HG03342 (cell line): ENCODE data around the gene ECHS1.
"Not testable (repeated sequence)": the region's sequence is repeated elsewhere in the genome, so short reads cannot be mapped to it uniquely, and the experiment has no call there.

Experiments used
- ATAC-seq: cut with Tn5 transposase; IDR thresholded peaks from one replicate; pipeline ENCODE4 v1.9.1; 2021; ENCODE audit warnings: mild to moderate bottlenecking, moderate library complexity; ENCODE audit not compliant: unreplicated experiment

The ECHS1 gene

DNA sequence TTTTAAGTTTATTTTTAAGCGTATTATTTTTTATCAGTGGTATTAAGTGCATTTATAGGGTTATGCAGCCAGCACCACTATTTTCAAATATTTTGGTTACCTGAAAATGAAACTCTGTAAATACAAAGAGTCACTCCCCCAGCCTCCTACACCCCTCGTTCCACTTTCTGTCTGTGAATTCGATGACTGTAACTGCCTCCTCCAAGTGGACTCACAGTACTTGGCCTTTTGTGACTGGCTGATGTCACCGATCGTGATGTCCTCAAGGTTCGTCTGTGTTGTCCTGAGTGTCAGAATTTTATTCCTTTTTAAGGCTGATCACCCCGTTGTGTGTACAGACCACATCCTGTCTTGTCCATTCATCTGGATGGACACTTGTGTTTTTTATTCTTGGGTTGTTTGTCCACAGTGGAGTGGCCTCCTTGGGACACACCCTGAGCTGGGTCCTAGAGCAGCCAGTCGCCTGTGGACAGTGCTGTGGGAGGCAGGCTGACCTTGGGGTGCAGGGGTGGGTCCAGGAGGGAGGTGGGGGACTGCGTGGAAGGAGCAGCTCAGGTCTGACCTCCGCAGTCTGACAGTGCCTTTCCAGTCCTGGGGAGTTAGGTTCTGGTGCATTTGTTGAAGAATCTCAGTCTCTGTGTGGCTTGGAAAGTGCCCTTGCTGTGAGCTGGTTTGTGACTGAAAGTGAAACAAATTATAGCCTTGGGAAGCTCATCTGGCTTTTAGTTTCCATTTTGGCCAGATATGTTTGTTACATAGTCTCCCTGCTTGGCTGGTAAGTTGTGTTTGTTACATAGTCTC lies 27.7 kb upstream of the ECHS1 start:
- ATAC-seq: peak; percentile 86

DNA sequence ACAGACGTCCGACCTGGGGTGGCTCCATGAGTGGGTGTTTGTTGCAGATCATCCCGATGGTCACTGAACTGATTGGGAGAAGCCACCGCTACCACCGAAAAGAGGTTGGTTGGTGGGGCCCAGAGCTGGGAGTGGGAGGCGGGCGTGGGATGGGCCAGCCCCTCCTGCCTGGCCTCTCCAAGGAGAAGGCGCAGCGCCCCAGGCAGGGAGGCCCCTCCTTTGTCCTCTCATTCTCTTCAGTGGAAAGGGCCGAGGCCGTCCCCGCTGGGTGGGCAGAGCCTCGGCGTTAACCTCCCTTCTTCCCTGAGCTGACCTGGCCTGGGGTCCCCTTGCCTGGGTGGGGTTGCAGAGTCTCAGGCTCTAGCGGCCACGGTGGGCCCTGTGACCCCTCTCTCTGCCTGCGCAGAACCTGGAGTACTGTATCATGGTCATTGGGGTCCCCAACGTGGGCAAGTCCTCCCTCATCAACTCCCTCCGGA lies 26.0 kb upstream of the ECHS1 start:
- ATAC-seq: no peak

DNA sequence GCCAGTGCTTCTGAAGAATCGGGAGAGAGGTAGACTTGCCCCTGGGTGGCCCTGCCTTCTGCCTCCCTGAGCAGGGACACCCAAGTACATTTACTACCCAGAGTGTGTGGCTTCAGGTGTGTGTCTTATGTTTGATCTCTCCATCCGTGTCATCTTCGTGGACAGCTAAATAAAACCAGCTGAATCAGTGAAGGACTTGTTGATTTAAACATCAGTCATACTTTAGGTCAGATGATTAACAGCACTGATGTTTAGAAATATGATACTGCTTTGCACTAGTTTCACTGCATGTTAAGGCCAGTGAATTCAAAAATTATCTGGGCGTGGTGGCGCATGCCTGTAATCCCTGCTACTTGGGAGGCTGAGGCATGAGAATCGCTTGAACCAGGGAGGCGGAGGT lies 24.8 kb upstream of the ECHS1 start:
- no peak for ATAC-seq

- ATAC-seq: no peak
These were observed 23.0 kb upstream of the ECHS1 start for GRCh38 chr10:133396035-133396624.

- ATAC-seq: no peak
These were observed 21.7 kb upstream of the ECHS1 start for GRCh38 chr10:133394801-133395221.

- peak; percentile 62 for ATAC-seq
These were observed 21.0 kb upstream of the ECHS1 start, which contains the start of gene MTG1 for GRCh38 chr10:133394064-133394663. MTG1 (plus strand) TSS chr10:133394157; CDS start chr10:133394221, 64 bp downstream.

GRCh38 chr10:133393401-133394063 lies 20.4 kb upstream of the ECHS1 start:
- ATAC-seq: no peak

GRCh38 chr10:133391761-133392518 lies 18.8 kb upstream of the ECHS1 start:
- ATAC-seq: no peak

- ATAC-seq: no peak
These were observed 18.1 kb upstream of the ECHS1 start for GRCh38 chr10:133391249-133391635.

GRCh38 chr10:133390597-133391248 lies 17.6 kb upstream of the ECHS1 start:
- ATAC-seq: no peak

DNA sequence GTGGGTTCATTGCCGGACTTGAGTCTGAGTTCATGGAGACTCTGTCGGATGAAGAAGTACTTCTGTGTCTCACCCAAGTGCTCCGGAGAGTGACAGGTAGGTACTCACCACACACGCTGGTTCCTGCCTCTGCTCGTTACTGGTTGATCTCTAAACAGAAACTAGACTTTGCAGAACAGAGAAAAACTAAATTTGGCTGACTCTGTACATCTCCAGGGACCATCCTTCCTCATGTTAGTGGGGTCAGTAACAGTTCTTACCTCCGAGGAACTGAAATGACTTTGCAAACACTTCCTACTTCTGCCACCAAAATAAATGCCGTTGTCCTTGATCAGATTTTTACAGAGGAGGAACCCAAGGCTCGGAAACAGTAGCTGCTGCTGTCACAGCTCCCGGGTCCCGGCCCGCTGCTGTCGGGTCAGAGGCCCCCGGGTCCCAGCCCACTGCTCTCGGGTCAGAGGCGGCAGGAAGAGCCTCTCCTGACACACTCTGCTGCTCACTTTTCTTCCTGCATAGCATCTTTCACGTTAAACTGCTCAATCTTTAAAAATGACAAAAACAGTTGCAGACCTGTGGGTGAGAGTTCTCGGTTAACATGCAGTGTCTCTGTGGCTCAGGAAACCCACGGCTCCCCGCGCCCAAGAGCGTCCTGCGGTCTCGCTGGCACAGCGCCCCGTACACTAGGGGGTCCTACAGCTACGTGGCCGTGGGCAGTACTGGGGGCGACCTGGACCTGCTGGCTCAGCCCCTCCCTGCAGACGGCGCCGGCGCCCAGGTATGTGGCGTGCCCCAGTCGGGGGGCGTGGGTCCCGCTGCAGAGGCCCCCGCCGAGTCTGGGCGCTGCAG lies 16.0 kb upstream of the ECHS1 start:
- peak; percentile 86 for ATAC-seq

DNA sequence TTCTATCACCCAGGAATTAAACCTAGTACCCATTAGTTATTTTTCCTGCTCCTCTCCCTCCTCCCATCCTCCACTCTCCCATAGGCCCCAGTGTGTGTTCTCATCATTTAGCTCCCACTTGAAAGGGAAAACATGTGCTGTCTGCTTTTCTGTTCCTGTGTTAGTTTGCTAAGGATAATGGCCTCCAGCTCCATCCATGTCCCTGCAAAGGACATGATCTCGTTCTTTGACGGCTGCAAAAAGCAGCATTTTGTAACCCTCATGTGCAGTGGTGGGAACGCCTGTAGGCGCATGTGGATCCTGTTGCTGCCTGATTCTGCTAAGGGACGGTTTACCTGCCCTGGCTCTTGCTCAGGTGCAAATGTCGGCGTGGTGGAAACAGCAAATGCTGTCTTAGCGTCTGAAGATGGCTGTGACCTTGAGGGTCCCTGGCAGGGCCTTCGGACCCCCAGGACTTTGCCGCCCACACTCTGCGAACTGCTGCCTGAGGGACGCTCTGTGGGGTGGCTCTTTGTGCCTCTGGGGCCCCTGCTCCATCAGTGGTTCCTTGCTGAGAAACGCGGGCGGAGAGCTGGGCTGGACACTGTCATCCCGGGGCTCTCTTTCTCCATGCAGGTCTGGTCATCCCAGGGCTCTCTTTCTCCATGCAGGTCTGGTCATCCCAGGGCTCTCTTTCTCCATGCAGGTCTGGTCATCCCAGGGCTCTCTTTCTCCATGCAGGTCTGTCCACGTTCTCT lies 15.2 kb upstream of the ECHS1 start:
- ATAC-seq: peak; percentile 1

DNA sequence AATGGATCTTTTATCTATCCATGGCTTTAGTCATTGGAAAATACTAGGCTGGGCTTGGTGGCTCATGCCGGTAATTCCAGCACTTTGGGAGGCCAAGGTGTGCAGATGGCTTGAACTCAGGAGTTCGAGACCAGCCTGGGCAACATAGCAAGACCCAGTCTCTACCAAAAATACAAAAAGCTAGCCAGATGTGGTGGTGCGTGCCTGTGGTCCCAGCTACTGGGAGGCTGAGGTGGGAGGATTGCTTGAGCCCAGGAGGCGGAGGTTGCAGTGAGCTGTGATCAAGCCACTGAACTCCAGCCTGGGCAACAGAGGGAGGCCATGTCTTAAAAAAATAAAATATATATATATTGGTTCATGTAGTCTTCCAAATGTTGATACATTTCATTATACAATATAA lies 13.8 kb upstream of the ECHS1 start:
- ATAC-seq: not testable (repeated sequence)

GRCh38 chr10:133385214-133385613 lies 12.1 kb upstream of the ECHS1 start:
- no peak for ATAC-seq

GRCh38 chr10:133384071-133384470 lies 10.9 kb upstream of the ECHS1 start:
- no peak for ATAC-seq

DNA sequence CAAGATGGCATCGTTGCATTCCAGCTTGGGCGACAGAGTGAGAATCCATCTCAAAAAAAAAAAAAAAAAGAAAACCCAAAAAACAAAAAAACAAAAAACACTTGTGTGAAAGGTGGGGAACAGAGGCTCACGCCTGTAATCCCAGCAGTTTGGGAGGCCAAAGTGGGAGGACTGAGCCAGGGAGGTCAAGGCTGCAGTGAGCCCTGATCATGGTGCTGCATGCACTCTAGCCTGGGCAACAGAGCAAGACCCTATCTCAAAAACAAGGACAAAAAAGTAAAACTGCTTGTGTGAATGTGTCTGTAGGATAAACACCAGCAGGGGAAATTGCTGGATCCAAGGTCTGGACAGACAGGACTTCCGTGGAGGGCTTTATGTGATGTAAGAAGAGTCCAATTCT lies 10.4 kb upstream of the ECHS1 start:
- no peak for ATAC-seq

- no peak for ATAC-seq
These were observed 7.9 kb upstream of the ECHS1 start for GRCh38 chr10:133381036-133381435.

DNA sequence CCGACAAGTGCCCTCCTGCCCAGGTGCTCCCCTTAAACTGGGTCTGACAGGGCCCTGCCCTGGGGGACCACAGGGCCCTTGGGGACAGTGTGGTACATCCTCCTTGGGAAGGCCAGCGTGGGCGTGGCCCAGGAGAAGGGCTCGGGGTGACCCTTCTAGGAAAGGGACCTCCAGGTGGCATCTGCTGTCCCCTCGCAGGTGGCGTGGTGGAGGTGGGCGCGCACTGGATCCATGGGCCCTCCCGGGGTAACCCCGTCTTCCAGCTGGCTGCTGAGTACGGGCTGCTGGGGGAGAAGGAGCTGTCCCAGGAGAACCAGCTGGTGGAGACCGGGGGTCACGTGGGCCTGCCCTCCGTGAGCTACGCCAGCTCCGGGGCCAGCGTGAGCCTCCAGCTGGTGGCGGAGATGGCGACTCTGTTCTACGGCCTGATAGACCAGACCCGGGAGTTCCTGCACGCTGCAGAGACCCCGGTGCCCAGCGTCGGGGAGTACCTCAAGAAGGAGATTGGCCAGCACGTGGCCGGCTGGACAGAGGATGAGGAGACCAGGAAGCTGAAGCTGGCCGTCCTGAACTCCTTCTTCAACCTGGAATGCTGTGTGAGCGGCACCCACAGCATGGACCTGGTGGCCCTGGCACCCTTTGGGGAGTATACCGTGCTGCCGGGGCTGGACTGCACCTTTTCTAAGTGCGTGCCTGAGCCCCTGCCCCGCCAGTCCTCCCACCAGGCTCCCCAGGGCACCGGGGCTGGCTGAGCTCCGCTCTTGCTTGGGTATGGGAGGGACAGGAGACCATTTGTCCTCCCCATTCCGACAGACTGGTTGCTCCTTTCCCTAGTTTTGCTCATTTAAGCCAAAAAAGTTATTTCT lies 6.9 kb upstream of the ECHS1 start:
- ATAC-seq: no peak
